GM20000 (cell line): Measurements from ENCODE around the gene SLC6A5.

Experiments used
- DNase-seq: peaks from one replicate; pipeline ENCODE4 v3.0.0; 2012; ENCODE audit warnings: low spot score
- CTCF ChIP-seq: IDR thresholded peaks from 2 replicates; pipeline ENCODE4 v1.5.1; 2012; ENCODE audit warnings: mild to moderate bottlenecking, control low read depth; ENCODE audit errors: extremely low read depth, missing control alignments

SLC6A5 gene

GRCh38 chr11:20616920-20617319 is 17.5 kb downstream of the SLC6A5 start:
- TF ChIP-seq CTCF: no peak
- DNase-seq: no peak

- DNase-seq: no peak
- TF ChIP-seq CTCF: no peak
These were observed 18.1 kb downstream of the SLC6A5 start for GRCh38 chr11:20617346-20618005.

- TF ChIP-seq CTCF: no peak
- DNase-seq: no peak
These were observed 18.7 kb downstream of the SLC6A5 start for GRCh38 chr11:20618083-20618482.

GRCh38 chr11:20620988-20621387 is 21.6 kb downstream of the SLC6A5 start:
- DNase-seq: no peak
- TF ChIP-seq CTCF: no peak

GRCh38 chr11:20621679-20622078 is 22.3 kb downstream of the SLC6A5 start:
- DNase-seq: no peak
- TF ChIP-seq CTCF: no peak

- no peak for TF ChIP-seq CTCF
- DNase-seq: no peak
These were observed 23.8 kb downstream of the SLC6A5 start for GRCh38 chr11:20623252-20623651.

- DNase-seq: no peak
- no peak for TF ChIP-seq CTCF
These were observed 26.9 kb downstream of the SLC6A5 start for GRCh38 chr11:20626279-20626678.
